HG03521 (cell line): Measurements from ENCODE around the gene PDHX.

ENCODE experiments used
- ATAC-seq: cut with Tn5 transposase; IDR thresholded peaks from one replicate; pipeline ENCODE4 v1.9.1; 2021; ENCODE audit warnings: mild to moderate bottlenecking, moderate library complexity; ENCODE audit not compliant: unreplicated experiment

The PDHX gene

GRCh38 chr11:34986883-34987520, 70.6 kb downstream of the PDHX start:
- ATAC-seq, result no peak

DNA sequence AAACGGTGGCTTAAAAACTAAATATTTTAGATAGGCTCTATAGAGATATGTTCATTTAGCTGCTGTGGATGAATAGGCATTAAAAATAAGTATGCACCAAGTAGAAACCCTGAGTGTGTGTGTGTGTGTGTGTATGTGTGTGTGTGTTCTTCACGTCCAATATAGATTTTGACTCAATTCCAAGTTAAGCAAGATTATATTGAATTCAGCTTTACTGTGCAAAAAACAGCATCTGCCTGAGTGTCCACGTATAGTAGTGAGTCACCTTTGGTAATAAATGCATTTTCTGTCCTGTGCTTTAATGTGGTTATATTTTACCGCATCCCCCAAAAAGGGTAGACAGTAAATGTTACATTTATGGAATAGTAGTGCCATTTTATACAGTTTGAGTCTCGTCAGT, 71.2 kb downstream of the PDHX start:
- no peak for ATAC-seq

DNA sequence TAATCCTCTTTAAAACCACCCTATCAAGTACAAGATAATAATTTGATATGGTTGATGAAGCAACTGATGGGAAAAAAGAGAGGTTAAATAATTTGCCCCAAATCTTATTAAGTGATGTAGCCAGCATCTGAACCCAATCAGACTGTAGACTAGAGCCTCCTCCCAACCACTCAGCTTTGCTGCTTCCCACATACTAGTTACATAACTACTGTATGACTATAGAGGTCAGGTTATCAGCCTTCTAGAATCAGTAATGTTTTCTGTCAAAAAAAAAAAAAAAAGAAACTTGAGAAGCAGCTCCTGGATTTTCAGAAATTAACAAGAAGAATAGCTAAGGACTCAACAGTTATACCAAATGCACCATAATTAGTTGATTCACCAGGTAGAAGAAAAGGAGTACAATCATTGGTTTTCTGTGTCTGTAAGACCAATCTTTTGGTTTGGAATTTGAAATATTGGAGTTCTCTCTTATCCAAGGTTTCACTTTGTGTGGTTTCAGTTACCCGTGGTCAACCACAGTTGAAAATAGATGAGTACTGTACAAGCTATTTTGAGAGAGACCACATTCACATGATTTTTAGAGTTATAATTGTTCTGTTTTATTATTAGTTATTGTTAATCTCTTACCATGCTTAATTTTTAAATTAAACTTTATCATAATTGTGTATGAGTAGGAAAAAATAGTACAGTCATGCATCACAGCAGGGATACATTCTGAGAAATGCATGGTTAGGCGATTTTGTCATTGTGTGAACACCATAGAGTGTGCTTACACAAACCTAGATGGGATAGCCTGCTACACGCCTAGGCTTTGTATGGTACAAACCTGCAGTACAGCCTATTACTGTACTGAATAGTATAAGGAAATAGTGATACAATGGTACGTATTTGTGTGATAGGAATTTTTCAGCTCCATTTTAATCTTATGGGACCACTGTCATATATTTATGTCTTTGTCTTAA, 72.2 kb downstream of the PDHX start:
- ATAC-seq, result peak; percentile 61

DNA sequence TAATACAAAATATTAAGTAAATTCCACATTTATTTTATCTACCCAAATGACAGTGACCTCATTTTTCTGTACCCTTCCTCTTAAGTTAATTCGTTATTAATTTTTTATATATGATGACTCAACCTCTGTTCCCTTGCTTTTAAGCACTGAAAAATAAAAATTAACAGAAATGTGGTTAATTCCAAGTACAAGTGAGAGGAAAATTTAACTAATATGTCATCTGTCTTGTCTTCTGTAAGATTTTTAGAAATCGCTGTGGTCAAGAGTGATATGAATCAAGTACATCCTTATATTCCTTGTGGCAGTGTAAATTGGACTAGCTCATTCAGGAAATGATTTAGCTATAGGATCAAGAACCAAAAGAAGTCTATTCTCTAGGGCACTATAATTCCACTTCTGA, 74.5 kb downstream of the PDHX start:
- ATAC-seq, result no peak

DNA sequence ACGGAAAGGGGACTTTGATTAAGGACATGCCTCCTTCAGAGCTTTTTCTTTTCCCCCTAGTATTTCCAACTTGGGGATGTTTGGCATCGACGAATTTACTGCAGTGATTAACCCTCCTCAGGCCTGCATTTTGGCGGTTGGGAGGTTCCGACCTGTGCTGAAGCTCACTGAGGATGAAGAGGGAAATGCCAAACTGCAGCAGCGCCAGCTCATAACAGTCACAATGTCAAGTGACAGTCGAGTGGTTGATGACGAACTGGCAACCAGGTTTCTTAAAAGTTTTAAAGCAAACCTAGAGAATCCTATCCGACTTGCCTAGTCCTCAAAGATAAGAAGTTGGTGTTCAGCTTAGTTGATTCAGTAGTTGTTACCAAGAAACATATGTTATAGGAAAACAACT, 78.4 kb downstream of the PDHX start:
- no peak for ATAC-seq

DNA sequence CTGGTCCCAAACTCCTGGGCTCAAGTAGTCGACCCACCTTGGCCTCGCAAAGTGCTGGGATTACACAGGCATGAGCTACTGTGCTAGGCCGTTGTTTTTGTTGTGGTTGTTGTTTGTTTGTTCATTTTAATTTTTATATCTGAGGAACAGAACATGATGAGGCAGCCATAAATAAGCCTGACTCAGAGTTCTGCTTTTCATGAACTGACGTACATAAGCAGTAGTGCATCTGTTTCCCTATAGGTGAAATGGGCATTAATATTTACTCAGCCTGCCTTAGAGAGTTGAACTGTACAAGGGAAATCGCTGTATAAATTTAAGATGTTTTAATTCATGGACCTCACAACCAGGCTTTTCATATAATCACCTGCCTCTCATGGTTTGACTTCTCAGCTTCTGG, 80.5 kb downstream of the PDHX start:
- ATAC-seq, result no peak

- ATAC-seq, result no peak
Measured at GRCh38 chr11:34997952-34998528, 81.6 kb downstream of the PDHX start.

- ATAC-seq, result no peak
Measured at GRCh38 chr11:34999453-34999852, 83.0 kb downstream of the PDHX start.

- ATAC-seq, result no peak
Measured at GRCh38 chr11:35003186-35003585, 86.8 kb downstream of the PDHX start.

DNA sequence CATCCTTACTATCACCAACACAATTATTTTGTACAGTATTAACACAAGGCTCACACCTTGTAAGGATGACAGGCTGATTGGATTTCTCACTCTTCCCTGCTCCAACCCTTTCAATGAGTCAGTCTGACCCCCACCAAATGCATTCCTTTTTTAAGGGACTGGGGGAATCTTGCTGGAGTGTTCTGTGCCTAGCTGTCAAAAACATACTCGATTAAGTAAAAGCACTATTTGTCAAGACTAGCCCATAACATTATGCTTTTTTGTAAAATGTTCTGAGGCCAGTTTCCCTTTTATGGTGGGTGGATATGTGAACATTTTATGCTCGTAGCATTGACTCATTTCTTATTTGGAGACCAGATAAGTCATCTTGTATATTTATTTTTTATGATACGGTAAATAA, 87.2 kb downstream of the PDHX start:
- no peak for ATAC-seq

GRCh38 chr11:35005141-35005780, 88.8 kb downstream of the PDHX start:
- ATAC-seq, result no peak

- ATAC-seq, result peak; percentile 88
Measured at GRCh38 chr11:35006389-35007128, 90.1 kb downstream of the PDHX start.

DNA sequence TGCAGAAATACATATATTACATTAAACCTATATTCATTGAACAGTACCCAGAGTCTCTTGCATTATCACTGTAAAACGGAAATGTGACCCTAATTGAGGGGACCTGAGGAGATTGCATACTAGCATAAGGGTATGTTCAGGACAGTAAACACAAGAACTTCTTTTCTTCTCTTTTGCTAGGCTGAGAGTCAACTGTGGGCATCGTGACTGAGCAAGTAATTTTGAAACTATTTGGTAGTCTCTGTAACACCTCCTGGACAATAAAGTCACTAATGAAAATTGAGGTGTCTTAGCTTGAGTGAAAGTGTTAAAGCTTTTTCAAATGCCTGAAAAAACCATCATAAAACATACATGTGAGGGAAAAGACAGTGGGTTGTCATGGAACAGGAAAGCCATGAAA, 90.9 kb downstream of the PDHX start:
- no peak for ATAC-seq

GRCh38 chr11:35009191-35009943, 92.9 kb downstream of the PDHX start:
- ATAC-seq, result no peak

GRCh38 chr11:35009944-35010342, 93.5 kb downstream of the PDHX start:
- no peak for ATAC-seq

DNA sequence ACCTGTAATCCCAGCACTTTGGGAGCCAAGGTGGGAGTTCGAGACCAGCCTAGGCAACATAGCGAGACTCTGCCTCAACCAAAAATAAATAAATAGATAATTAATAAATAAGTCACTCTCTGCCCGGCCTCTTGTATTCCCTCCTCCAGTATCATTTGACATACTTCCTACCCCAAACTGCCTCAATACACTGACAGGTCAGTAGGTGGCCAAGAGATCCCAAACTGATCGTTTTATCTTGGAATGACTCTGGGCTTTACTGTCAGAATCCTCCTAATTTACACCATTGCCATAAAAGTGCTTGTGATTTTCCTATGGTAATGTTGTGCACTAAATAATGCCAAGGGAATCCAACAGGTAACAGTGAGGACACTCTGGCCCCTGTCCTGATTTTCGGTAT, 94.2 kb downstream of the PDHX start:
- no peak for ATAC-seq

- no peak for ATAC-seq
Measured at GRCh38 chr11:35011389-35011788, 95.0 kb downstream of the PDHX start.

- no peak for ATAC-seq
Measured at GRCh38 chr11:35011944-35012343, 95.5 kb downstream of the PDHX start.

DNA sequence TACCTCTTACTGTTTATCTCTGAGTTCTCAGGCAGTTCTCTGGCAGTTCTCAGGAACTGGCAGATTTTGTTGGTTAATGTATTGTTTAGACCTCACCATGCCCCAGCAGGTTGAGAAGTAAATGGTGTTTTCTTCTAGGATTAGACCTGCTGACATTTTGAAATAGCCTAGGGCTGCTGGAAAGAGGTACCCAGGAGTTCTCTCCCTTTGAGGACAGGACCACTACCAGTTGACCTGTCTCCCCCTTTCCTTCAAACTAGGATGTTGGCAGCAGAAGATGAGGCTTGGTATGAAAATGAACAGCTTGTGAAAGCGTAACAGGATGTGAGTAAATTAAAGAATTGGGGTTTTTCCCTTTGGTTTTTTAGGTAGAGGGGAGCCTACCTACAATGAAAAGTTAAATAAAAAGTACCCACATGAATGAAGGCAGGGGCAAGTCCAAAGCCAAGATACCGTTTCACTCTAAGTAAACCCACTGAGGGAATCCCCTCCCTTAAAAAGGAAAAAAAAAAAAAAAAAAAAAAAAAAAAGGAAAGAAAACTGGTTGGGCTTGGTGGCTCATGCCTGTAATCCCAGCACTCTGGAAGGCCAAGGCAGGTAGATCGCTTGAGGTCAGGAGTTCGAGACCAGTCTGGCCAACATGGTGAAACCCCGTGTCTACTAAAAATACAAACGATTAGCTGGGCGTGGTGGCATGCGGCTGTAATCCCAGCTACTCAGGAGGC, 96.2 kb downstream of the PDHX start:
- peak; percentile 61 for ATAC-seq
